Activated CD4-positive, CD25-positive, alpha-beta regulatory T cell treated with anti-CD3 and anti-CD28 coated beads, Interleukin-2, amount 50 U/mL, for 72 hours (primary cell): ENCODE measurements around the gene TDRD12.

Source experiments
- DNase-seq: peaks from one replicate; pipeline ENCODE4 v3.0.0; 2021

The TDRD12 gene

DNA sequence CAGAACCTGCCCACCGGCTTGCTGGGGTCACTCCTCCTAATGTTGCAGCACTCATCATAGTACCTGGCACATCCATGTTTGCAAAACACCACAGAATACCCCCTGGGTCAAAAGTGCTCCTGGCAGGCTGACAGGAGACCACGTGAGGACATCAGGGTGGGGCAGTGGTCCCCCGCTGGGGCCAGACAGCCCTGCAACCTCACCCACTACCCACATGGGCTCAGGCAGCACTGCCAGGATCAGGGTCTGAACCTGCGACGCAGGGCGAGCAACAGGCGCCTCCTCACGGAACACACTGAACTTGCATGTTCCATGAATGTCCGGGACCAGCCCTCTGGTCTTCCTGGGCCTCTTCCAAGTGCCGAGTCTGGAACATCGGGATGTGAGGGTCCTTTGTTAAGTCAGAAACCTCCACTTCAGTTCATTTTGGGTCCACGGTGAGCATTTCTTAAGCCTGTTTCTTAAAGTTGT, 151.4 kb downstream of the TDRD12 start:
- no peak for DNase-seq

DNA sequence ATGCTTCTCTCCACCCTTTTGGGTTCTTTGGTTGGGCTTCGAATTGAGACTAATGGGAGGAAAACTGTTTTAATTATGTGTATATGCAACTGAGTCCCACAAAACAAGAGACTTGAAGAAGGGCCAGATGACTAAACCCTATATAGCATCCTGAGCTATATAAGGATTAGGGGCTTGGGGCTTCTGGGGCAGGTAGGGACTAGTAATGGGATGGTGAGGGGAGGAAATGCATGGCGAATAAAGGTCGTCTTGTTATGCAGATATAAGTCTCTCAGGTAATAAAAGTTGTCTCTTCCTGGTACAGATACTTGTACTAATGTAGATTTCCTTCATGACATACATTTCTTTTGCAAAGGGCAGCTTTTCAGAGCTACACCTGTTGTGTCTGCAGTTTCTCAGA, 152.8 kb downstream of the TDRD12 start:
- no peak for DNase-seq

DNA sequence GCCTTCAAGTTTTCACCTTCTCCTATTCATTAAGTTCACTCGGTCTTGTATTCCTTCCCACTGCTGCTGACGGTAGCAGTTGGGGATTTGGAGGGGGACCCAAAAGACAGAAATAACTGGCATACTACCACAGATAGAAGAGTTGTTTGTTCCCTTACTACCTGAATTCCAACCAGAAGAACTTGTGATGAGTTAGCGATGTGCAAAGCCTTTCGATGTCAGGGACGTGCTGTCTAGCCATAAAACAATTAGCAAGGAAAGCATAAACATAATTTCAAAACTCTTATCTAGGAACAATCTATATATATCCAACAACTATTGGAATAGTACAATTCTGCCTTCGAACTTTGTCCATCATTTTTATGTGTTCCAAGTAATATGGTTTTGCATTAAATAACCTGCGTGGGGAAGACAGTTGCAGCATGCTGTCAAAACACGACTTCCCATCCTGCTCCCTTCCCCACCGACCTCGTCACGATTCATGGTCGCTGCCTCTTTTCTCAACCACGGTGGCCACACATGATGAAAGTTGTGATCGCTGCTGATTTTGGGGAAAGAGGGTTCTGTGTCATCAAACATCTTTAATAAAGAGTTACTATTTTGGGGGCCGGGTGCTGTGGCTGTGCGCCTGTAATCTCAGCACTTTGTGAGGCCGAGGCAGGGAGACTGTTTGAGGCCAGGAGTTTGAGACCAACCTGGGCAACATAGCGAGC, 153.8 kb downstream of the TDRD12 start:
- no peak for DNase-seq

DNA sequence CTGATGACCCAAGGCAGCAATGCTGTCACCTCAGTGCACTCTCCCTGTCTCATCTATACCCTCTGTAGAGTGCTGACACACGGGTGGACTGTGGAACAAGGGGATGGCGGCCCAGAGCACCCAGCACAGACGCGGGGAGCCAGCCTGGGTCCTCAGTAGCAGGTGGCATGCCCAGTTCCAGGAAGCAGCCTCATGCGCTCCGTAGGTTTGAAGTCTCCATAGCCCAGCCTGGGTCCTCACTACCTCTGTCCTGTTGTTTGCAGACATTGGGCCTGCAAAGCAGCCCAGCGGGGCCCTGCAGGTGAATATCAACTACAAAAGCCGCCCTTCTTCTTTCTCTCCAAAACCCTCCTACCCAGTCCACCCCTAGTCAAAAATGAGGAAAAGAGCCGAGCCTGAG, 155.0 kb downstream of the TDRD12 start:
- no peak for DNase-seq

GRCh38 chr19:32875428-32875827, 155.9 kb downstream of the TDRD12 start:
- no peak for DNase-seq

GRCh38 chr19:32876236-32876918, 156.8 kb downstream of the TDRD12 start:
- no peak for DNase-seq

- DNase-seq: no peak
Observed at GRCh38 chr19:32876919-32877285, 157.3 kb downstream of the TDRD12 start.
